GM10847 (cell line): Measurements from ENCODE around the gene TRIM36.

Source experiments
- POLR2A ChIP-seq: IDR thresholded peaks from 2 replicates; pipeline ENCODE4 v1.6.1; 2011; ENCODE audit not compliant: insufficient read length; ENCODE audit errors: extremely low read depth

TRIM36 gene

GRCh38 chr5:115179030-115179393, 9.3 kb upstream of the TRIM36 start:
- TF ChIP-seq POLR2A: no peak

GRCh38 chr5:115170929-115171510, 1.3 kb upstream of the TRIM36 start:
- no peak for TF ChIP-seq POLR2A

GRCh38 chr5:115170134-115170928, 623 bp upstream of the TRIM36 start:
- TF ChIP-seq POLR2A: no peak

- no peak for TF ChIP-seq POLR2A
Measured at GRCh38 chr5:115168829-115169486, 750 bp downstream of the TRIM36 start.

- TF ChIP-seq POLR2A: no peak
Measured at GRCh38 chr5:115166744-115167393, 2.8 kb downstream of the TRIM36 start.

- TF ChIP-seq POLR2A: no peak
Measured at GRCh38 chr5:115165790-115166189, 3.9 kb downstream of the TRIM36 start.

- no peak for TF ChIP-seq POLR2A
Measured at GRCh38 chr5:115160975-115161475, 8.7 kb downstream of the TRIM36 start.

GRCh38 chr5:115151208-115151805, 18.4 kb downstream of the TRIM36 start:
- no peak for TF ChIP-seq POLR2A

- TF ChIP-seq POLR2A: no peak
Measured at GRCh38 chr5:115150512-115150911, 19.2 kb downstream of the TRIM36 start.

- TF ChIP-seq POLR2A: no peak
Measured at GRCh38 chr5:115147052-115147451, 22.7 kb downstream of the TRIM36 start.

GRCh38 chr5:115136294-115136693, 33.4 kb downstream of the TRIM36 start:
- no peak for TF ChIP-seq POLR2A

- TF ChIP-seq POLR2A: no peak
Measured at GRCh38 chr5:115132465-115132864, 37.2 kb downstream of the TRIM36 start.

- no peak for TF ChIP-seq POLR2A
Measured at GRCh38 chr5:115126303-115126702, 43.4 kb downstream of the TRIM36 start.

GRCh38 chr5:115124741-115125140, 45.0 kb downstream of the TRIM36 start:
- TF ChIP-seq POLR2A: no peak

GRCh38 chr5:115116001-115116400, 53.7 kb downstream of the TRIM36 start:
- TF ChIP-seq POLR2A: no peak
